NCI-H146 treated with DMSO at 0.1 percent for 48 hours (cell line): Measurements from ENCODE around the gene MYPN.

Experiments
- DNase-seq: peaks from one replicate; lab custom pipeline; 2025; ENCODE audit not compliant: unreplicated experiment; lab: John Stamatoyannopoulos, UW

The MYPN gene

DNA sequence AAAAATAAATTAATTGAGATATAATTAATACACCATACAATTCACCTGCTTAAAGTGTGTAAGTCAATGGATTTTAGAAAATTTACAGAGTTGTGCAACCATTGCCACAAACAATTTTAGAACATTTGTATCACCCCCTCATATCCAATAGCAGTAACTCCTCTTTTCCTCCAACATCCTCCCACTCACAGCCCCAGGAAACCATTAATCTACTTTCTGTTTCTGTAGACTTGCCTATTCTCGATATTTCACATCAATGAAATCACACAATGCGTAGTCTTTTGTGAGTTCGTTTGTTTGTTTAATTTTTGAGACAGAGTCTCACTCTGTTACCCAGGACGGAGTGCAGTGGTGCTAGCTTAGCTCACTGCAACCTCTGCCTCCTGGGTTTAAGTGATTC, 20.5 kb upstream of the MYPN start:
- DNase-seq: no peak

DNA sequence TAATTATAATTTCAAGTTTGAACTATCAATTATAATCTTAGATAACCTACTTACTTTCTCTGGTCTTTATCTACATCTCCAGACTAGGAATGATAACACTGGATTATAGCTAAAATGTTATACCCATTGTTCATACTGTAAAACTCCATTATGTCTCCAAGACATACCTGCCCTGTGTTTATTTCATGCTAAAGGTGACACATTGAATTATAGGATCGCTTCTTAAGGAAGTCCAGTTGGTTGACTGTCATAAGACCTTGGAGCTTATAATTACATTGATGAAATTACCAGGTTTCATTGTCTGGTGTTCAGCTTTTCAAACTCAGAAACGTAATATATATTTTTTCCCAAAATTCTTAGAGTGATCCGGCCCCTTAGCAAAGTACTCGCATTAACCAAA, 18.7 kb upstream of the MYPN start:
- DNase-seq: no peak

- DNase-seq: no peak
Measured at GRCh38 chr10:68092512-68092911, 16.8 kb upstream of the MYPN start.

- no peak for DNase-seq
Measured at GRCh38 chr10:68095153-68095552, 14.1 kb upstream of the MYPN start.

DNA sequence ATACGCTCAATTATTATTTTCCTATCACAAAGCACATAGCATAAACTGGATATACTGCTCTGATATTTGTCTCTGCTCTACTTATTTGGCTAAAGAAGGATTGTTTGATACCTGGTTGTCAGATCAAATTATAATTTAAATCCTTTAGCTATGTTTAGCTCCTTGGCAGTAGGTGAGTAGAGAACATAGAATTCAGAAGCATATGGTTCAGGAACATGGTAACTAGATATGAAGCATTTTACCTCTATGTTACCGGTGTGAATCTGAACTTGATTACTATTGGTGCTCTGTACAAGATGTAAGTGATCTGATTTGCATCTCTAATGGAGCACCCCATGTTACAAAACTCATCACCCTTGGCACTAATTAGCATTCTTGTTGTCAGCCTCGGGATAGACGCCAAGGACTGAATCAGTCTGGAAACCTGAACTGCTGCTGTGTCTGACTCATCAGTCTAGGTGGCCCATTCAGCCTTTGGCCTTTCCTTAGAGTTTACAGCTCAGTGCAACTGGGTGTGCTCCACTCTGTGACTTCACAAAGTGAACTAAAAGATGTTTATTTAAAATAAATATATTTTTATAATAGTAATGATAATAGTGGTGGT, 12.3 kb upstream of the MYPN start:
- DNase-seq: no peak

DNA sequence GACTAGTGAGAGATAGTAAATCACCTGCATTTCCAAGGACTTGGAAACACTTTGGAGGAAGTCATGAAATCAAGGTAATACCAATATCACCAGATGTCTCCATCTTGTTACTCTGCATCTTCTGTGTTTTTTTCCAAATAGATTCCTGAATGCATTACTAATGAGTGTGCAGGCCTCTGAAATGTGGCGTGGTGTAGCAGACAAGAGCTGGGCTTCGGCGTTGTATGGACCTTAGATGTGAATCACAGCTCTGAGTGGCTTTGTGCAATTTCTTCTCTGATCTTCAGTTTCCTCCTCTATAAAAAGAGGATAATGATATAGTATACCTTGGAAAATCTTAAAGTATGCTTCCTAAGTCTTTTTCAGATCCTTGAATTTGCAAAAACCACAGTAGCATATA, 9.6 kb upstream of the MYPN start:
- DNase-seq: no peak

- no peak for DNase-seq
Measured at GRCh38 chr10:68101066-68101465, 8.2 kb upstream of the MYPN start.

- no peak for DNase-seq
Measured at GRCh38 chr10:68103261-68103878, 5.9 kb upstream of the MYPN start.

- DNase-seq: no peak
Measured at GRCh38 chr10:68103901-68104300, 5.4 kb upstream of the MYPN start.

GRCh38 chr10:68105820-68106219, 3.5 kb upstream of the MYPN start:
- no peak for DNase-seq

- DNase-seq: no peak
Measured at GRCh38 chr10:68106656-68107055, 2.6 kb upstream of the MYPN start.

DNA sequence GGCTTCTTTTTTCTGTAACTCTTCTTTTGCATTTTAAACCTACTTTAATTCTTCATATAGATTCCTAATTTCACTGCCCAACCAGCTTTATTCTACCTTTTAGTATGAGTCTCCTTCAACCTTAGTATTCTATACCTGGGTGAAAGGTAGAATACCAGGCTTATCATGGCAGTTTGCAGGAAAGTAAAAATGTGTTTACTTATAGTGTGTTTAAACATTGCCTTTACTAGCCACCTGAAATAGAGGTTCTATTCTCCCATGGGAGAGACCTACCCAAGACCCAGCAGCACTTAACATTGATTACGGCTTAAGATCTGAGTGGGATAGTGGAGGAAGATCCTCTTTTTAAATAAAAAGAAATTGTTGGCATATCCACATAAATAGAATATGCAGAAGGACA, 1.6 kb upstream of the MYPN start:
- DNase-seq: no peak

DNA sequence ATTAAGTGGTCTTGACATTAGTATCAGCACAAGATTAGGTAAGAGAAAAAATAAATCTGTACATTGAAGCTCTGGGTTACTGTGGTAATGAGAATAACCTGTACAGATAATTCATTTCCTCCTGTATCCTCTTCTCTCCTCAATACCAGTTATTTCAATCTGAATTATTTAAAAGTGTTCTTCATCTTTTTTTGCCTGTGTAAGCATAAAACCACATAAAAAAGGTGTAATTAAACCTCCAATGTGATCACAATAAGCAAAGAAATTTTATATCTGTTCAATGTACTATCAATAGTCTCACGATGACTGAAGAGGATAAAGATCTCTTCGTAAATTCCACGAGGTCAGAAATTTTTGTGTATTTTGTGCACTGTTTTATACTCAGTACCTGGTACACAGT, 1.2 kb upstream of the MYPN start:
- no peak for DNase-seq

- DNase-seq: no peak
Measured at GRCh38 chr10:68108653-68109052, 635 bp upstream of the MYPN start.

DNA sequence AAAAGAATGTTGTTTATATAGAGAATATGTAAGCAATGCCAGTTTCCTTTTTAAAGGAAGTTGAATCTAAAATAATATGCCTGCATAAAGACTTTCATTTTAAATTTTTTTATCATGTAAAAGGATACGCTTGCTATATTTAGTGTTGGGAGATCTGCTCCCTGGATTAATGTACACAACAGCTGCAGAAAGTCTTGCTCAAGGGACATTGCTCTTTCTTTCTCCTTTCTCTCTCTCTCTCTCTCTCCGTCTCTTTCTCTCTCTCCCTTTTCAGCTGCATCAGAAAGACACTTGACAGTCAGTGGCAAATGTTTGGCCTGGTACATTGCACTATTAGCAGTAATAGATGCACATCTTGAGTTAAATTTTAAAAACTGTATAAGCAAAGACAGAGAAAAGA, 739 bp downstream of the MYPN start:
- DNase-seq: no peak

DNA sequence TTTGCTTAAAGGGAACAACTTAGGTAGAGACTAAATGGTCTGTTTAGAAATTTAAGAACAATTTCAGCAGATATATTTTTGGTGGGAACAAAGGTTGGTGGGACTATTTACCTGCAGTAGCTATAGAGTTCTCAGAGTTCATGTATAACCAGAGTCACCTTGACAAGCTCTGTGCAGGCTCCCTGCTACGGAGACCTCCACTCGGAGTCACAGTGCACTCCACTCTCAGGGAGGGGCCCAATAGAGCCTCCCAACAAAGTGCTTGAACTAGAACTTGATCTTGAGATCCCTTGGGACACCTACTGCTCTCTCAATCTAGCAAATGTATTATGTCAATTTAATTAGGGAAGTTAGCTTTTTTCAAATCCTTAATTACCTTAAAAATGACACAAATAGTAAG, 2.3 kb downstream of the MYPN start:
- DNase-seq: no peak

DNA sequence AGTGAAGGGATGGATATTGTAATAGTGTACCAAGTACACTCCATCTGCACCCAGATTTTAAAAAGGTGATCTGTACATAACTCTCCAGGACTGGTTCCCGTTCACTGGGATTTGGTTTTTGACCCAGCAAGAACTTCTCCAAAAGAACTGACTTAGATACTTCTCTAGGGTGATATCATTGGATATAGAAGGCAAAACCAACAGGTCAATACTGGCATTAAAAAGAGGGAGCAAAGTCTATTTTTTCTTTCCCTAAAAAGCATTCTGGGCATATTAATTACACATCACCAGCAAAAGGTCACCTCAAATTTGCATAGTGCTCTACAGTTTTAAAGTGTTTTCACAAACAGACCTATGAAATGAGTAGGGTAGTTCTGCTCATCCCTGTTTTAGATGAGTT, 3.5 kb downstream of the MYPN start:
- no peak for DNase-seq

GRCh38 chr10:68118657-68119056, 9.4 kb downstream of the MYPN start:
- no peak for DNase-seq

GRCh38 chr10:68121020-68121743, 11.9 kb downstream of the MYPN start:
- no peak for DNase-seq

DNA sequence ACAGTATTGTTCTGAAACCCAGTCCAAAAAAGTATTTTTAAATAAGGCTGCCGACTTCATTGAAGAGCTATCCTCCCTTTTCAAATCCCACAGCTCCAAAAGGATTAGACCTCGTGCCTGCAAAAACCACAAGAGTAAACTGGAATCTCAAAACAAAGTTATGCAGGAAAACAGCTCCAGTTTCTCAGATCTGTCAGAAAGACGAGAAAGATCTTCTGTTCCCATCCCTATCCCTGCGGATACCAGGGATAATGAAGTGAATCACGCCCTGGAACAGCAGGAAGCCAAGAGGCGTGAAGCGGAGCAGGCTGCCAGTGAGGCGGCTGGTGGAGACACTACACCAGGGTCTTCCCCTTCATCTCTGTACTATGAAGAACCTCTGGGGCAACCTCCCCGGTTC, 12.6 kb downstream of the MYPN start:
- no peak for DNase-seq

GRCh38 chr10:68124718-68125117, 15.4 kb downstream of the MYPN start:
- DNase-seq: no peak

GRCh38 chr10:68125772-68126171, 16.5 kb downstream of the MYPN start:
- no peak for DNase-seq

GRCh38 chr10:68128015-68128414, 18.7 kb downstream of the MYPN start:
- no peak for DNase-seq
